GM18951 (cell line): ENCODE data around the gene GOPC.
"Not testable (repeated sequence)": the region's sequence is repeated elsewhere in the genome, so short reads cannot be mapped to it uniquely, and the experiment has no call there.

Experiments
- POLR2A ChIP-seq: IDR thresholded peaks from 4 replicates; pipeline ENCODE4 v1.6.1; 2011; ENCODE audit warnings: mild to moderate bottlenecking; ENCODE audit not compliant: insufficient read length, insufficient read depth; ENCODE audit errors: extremely low read depth
- in situ Hi-C: fragments of 300-500 bp; cut with MboI; formaldehyde crosslinking; loops from one replicate; pipeline ENCODE4 v1.12.0; 2022; ENCODE audit warnings: low sequenced_read_pairs, mixed read lengths, inconsistent platforms; ENCODE audit not compliant: unreplicated experiment

GOPC gene

DNA sequence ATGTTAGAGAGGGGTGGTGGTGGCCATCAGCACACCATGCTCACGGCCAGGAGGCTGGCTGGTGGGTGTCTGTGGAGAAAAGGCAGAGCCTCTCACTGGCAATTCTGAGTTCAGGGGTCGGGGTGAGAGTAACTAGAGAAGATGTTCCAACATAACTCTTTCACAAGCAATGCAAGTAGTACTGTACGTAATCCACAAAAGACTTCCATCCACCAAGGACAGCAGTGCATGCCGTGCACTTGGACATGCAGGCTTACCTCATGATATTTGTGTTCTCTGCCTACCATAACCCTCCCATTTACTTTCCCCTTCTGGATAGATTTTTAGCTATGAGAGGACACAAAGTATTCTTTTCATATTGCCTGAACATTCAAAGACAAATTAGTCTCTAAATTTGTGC, 68.5 kb downstream of the GOPC start:
- no peak for TF ChIP-seq POLR2A

GRCh38 chr6:117531809-117532725, 70.2 kb downstream of the GOPC start:
- no peak for TF ChIP-seq POLR2A
- in situ Hi-C loops = no loop called here

More for the DNA sequence above, 68.5 kb downstream of the GOPC start:
- in situ Hi-C loops = no loop called here

DNA sequence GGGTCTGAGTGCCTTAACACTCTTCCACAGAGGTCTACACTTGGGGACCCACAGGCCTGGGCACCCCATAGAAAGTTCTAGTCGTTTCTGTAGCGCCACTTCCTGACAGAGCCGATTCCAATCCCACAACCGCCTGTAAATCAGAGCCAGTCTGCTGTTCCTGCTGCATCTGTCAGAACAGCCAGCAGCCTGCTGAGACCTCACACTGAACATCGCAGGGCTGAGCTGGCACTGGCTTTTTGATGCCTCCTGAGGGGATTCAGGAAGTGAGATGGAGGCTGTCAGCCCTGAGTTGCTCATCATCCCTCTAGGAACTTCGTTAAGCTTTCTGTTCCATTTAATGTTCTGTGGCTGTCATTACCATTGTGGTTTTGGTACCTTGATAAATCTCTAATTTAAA, 71.0 kb downstream of the GOPC start:
- in situ Hi-C loops = no loop called here
- TF ChIP-seq POLR2A = no peak

GRCh38 chr6:117530467-117531242, 71.7 kb downstream of the GOPC start:
- no peak for TF ChIP-seq POLR2A

DNA sequence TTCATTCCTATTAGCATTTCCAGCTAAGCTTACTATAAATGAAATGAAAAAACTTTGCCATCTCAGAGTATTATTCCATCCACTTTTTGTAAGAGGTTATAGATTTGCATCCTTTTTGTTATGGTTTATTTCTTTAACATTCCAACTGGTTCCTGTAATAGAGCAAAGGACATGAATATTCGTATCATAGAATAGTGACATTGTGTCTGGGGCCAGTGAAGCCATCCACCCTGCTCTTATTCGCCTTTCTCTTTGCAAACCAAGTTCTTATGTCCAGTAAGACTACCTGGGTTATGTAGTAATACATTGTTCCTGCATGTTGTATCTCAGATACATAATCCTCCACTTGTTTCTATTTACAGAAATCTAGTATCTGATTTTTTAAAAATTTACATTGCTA, 76.7 kb downstream of the GOPC start:
- in situ Hi-C loops = no loop called here
- no peak for TF ChIP-seq POLR2A

More at GRCh38 chr6:117530467-117531242, 71.7 kb downstream of the GOPC start:
- in situ Hi-C loops = no loop called here

GRCh38 chr6:117521791-117522502, 80.4 kb downstream of the GOPC start:
- in situ Hi-C loops = no loop called here
- TF ChIP-seq POLR2A = no peak

GRCh38 chr6:117520603-117521395, 81.5 kb downstream of the GOPC start:
- in situ Hi-C loops = no loop called here
- no peak for TF ChIP-seq POLR2A

GRCh38 chr6:117518870-117519269, 83.4 kb downstream of the GOPC start:
- in situ Hi-C loops = no loop called here
- no peak for TF ChIP-seq POLR2A

GRCh38 chr6:117517995-117518394, 84.3 kb downstream of the GOPC start:
- in situ Hi-C loops = not testable (repeated sequence)

GRCh38 chr6:117515326-117515725, 87.0 kb downstream of the GOPC start:
- no peak for TF ChIP-seq POLR2A
- in situ Hi-C loops = no loop called here

DNA sequence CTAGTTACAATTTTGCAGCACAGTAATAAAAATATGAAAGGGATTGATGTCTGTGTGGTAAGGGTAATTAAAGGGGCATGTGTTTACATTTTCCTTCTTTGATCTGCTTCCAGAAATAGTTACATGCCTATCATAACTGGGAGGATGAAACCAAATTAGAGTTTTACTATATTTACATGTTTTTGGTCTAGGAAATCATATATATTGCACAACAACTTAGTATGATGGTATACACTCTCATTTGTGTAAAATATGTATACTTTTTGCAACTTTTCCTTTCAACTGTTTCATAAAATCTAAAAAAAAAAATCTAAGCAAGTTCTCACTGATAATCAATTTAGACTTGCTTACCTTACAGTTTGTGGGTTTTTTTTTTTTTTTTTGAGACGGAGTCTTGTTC, 87.7 kb downstream of the GOPC start:
- TF ChIP-seq POLR2A = no peak
- in situ Hi-C loops = no loop called here

GRCh38 chr6:117513778-117514365, 88.4 kb downstream of the GOPC start:
- TF ChIP-seq POLR2A = no peak
- in situ Hi-C loops = no loop called here
